H1 (cell line): Measurements from ENCODE around the gene PRDX5.

Experiments used
- POLR2A ChIP-seq, 2 experiments: IDR thresholded peaks; 1 replicate in 1 of 2; 2 replicates in 1 of 2; pipeline ENCODE4 v1.6.1; 2011; ENCODE audit warnings: low read depth in 2 of 2, low read length in 2 of 2, mild to moderate bottlenecking in 2 of 2; ENCODE audit errors: control extremely low read depth in 1 of 2
- TF ChIP-seq, protein P1 (sequence below), 3 experiments: IDR thresholded peaks; 1 replicate in 2 of 3; 2 replicates in 1 of 3; pipeline versions ENCODE4 v1.5.1 to v1.6.1; 2011; ENCODE audit warnings: low read length in 3 of 3, mild to moderate bottlenecking in 3 of 3, inconsistent platforms in 2 of 3, low read depth in 1 of 3, moderate library complexity in 1 of 3; ENCODE audit not compliant: insufficient read depth in 1 of 3; ENCODE audit errors: control extremely low read depth in 1 of 3
- TF ChIP-seq, protein P2 (sequence below): IDR thresholded peaks from 2 replicates; pipeline ENCODE4 v1.6.1; 2012; ENCODE audit warnings: inconsistent platforms
- TF ChIP-seq, protein P3 (sequence below): IDR thresholded peaks from 2 replicates; pipeline ENCODE4 v1.6.1; 2011; ENCODE audit warnings: low read depth, mild to moderate bottlenecking, low read length; ENCODE audit not compliant: insufficient read depth

DNA sequence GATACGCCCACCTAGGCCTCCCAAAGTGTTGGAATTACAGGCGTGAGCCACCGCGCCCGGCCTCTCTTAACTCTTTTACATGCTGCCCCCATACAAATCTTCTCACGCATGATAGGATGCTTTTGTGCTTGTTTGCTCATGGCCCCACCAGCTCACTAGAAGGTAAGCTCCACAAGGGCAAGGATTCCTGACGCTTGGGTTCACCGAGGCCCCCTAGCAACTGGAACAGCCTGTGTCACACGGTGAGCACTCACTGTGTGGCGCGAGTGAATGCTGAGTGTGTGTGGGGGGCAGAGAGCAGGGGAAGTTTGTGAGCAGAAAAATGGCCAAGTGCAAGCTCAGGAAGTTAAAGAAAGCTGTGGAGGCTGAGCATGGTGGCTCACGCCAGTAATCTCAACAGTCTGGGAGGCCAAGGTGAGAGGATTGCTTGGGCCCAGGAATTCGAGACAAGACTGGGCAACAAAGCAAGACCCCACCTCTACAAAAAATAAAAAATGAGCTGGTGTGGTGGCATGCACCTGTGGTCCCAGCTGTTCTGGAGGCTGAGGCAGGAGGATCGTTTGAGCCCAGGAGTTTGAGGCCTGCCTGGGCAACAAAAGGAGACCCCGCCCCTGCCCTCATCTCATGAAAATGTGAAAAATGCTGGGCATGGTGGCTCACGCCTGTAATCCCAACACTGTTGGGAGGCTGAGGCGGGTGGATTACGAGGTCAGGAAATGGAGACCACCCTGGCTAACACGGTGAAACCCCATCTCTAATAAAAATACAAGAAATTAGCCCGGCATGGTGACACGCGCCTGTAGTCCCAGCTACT is 35.8 kb upstream of the PRDX5 start:
- TF ChIP-seq, protein P1, sequence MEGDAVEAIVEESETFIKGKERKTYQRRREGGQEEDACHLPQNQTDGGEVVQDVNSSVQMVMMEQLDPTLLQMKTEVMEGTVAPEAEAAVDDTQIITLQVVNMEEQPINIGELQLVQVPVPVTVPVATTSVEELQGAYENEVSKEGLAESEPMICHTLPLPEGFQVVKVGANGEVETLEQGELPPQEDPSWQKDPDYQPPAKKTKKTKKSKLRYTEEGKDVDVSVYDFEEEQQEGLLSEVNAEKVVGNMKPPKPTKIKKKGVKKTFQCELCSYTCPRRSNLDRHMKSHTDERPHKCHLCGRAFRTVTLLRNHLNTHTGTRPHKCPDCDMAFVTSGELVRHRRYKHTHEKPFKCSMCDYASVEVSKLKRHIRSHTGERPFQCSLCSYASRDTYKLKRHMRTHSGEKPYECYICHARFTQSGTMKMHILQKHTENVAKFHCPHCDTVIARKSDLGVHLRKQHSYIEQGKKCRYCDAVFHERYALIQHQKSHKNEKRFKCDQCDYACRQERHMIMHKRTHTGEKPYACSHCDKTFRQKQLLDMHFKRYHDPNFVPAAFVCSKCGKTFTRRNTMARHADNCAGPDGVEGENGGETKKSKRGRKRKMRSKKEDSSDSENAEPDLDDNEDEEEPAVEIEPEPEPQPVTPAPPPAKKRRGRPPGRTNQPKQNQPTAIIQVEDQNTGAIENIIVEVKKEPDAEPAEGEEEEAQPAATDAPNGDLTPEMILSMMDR (IDR thresholded peaks at IDR 0.05; ENCODE audit: control extremely low read depth in 1 of 3, insufficient read depth in 1 of 3, low read depth in 1 of 3, low read length in 3 of 3) = no peak
- TF ChIP-seq, protein P2, sequence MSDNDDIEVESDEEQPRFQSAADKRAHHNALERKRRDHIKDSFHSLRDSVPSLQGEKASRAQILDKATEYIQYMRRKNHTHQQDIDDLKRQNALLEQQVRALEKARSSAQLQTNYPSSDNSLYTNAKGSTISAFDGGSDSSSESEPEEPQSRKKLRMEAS = no peak
- TF ChIP-seq POLR2A (IDR thresholded peaks at IDR 0.05; ENCODE audit: control extremely low read depth in 1 of 2, low read depth in 2 of 2, low read length in 2 of 2) = no peak
- TF ChIP-seq, protein P3, sequence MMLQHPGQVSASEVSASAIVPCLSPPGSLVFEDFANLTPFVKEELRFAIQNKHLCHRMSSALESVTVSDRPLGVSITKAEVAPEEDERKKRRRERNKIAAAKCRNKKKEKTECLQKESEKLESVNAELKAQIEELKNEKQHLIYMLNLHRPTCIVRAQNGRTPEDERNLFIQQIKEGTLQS = no peak
